RPMI8226 (cell line): ENCODE results near the gene UBQLN4.

Experiments used
- DNase-seq: peaks from one replicate; pipeline ENCODE4 v3.0.0-alpha.2; 2015

Gene UBQLN4

DNA sequence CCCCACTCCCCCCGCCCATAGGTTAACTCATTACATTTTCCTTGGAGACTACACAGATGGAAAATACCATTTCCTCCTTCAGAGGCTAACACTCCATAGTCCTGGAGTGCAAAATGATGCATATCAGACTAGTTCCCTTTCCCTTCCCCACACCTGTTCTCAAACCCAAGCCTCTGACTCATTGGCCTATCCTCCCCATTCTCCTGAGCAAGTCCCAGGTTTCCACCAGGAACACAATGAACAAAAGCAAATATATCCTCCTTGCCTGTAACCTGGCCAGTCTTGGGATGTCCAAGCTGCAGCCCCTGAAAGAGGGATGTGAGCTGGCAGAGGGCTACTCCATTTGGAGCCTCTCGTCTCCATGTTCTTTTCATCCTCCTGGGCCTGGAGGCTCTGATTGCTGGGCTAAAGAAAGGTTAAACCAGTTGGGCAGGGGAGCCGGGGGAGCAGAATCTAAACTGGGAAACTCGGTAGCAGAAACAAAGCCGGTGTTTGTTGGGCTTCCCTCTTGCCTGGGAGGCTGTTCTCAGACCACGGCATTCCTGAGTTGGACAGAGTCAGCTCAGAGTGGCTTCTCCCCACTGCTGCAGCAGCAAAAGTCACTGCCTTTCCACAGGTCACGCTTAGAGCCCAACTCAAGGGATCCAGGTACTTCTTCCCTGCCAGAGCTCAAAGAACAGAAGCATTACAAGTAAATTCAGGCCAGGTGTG lies 46.8 kb downstream of the UBQLN4 start:
- DNase-seq, result no peak

DNA sequence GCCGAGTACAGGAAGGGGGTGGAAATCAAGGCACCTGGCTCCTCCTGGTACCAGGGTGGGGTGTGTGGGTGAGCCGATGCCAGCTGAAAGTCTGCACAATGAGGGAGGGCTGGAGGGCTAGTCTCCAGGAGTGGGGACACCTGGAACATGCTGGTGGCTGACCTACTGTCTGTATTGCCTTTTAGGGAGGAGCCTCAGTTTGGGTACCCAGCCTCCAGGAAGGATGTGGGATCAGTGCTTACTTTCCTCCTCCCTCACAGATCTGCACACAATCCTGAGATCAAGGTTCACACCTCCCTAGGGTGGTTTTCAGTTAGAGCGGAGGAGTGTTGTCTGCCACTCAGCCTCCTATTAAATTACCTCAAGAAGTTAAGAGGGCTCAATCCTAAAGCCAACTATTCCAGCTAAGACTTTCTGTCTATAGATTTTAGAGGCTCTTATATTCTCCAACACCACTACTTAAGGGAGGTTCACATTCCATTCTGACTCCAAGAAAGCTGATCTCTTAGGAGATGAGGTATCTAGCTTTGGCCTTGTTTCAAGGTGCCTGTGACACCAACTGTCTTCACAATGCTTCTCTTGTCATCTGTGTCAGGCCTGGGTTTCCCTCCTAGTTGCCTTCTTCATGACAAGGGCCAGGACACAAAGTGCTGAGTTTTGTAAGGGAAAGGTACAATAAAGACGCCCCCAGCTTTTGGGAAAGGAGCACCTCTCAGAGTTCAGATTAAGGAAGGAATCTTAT lies 48.6 kb downstream of the UBQLN4 start:
- no peak for DNase-seq

DNA sequence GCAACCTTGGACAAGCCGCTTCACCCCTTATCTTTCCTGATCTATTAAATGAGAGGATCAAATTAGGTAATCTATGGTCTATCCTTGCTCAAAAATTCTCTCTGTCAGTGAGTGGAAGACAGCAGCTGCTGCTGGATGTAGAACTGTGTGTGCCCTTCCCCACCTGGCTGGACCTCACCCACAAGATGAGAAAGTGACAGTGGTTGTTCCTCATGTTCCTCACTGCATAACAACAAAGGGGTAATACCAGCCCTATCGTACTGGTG lies 49.7 kb downstream of the UBQLN4 start:
- no peak for DNase-seq

DNA sequence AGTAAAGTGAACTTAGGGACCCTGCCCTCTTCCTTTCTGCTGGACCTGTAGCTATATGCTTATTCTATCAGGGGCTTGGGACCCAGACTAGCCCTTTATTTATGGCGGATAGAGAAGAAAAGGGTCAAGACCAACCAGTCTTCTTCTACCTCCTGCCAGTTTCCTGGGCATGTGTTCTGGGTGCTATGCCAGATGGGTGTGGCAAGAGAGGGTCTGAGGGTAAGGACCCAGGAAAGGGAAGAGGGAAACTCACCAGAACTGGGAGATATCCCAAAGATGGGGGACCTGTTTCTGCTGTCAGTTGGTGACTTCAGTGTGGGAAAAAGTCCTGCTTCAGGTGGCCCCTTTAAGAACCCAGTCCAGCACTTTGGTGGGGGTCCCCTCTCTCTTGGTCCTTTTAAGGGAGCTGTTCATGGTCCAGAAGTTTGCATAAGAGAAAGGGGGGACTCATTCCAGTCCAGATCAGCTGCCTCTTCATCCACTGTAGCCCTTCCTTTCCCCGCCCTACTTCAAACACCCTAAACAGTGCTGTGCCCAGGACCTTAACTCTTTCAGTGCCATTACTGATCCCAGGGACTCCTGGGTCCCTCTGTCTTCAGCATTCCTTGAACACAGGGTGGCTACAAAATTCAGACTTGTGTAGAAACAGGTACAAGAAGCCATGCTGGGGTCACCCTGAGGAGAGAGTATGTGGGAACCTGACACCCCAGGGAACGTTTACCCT lies 51.2 kb downstream of the UBQLN4 start:
- DNase-seq, result no peak

DNA sequence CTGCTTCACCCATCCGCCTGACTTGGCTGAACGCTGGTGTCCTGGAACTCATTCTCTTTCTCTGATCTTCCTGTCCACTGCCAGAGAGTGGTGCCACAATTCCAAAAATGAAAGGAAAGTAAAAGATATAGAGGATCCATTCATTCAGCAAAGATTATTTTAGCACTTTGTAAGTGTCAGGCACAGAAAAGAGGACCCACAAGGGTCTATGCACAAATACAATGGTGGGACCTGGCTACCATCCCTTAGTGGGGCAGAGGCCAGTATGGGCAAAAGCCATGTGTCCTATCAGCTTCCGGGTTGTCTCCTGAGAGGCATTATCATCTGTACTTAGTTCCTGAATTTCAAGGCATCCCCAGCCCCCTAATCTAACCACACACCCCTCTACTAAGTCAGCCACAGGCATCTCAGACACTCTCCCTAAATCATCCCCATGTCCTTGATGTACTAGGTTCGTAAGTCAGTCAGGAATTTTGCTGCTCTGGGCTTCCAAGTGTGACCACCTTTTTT lies 51.9 kb downstream of the UBQLN4 start:
- DNase-seq, result no peak

DNA sequence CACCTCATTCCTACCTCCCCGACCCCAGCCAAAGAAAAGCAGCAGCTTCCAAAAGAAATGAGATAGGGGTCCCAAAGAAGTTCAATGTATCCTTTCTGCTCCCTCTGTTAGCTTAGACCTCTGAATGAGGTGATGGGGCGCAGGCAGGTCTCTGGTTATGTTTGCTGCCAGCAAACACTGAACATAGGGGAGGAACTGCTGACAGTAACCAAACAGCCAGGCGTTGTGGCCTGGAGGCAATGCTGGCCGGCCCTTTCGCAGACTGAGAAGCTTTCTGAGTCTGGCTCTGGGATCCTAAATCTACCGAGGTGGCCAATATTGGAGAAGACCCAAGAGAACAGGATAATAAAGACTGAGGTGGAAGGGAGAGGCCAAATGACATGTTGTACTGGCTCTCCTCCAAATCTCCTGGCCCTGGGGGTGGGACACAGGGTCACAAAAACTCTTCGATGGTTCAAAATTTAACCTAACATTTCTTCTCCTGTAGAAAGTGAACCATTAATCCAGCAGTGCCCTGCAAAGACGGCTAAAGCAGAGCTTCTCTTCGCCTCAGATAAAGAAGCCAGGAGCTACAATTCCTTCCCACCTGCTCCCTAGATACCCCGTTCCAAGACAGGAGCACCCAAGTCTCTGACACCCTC lies 52.5 kb downstream of the UBQLN4 start:
- DNase-seq, result no peak

DNA sequence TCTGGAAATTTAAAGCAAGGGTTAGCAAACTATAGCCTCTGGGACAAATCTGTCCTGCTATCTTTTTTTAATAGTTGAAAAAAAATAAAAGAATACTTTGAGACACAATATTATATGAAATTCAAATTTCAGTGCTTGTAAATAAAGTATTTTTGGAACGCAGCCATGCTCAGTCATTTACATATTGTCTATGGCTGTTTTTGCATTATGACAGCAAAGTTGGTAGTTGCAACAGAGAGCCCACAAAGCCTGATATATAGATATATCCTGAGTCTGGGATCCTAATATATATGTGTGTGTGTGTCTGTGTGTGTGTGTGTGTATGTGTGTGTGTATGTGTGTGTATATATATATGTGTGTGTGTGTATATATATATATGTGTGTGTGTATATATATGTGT lies 53.6 kb downstream of the UBQLN4 start:
- DNase-seq, result no peak

DNA sequence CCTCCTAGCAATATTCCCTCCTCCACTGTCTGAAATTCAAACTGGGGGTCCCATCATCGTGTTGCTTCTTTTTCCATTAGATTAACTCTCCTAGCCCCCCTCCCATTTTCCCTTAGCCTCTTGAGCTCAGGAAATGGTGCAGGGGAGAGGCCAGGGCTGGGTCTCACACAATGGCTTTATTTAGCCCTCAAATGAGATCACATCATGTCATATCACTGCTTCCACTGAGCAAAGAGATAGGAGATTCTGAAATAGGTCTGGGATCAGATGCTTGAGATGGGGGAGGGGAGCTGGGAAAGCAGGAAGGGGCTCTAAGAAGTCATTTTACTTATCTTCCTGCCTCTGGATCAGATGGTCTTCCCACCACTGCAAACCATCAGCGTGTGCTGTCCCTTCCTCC lies 57.4 kb downstream of the UBQLN4 start:
- DNase-seq, result no peak

DNA sequence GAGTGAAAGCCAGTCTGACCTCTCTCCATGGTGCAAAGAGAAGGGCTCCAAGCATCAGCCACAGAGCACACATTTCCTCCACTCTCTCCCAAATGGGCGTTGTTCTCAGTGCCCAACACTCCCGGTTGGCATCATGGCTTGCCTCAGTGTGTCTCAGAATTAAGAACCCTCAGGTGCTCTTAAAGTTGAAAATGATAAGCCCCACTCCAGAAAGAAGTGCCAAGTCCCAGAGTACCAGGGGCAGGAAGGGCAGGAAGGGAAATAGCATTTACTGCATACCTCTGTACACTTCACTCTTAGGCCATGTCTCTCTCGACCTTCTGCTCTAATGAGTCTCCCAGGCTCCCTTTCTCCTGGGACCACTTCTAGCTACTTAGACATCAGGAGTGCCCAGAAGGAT lies 60.0 kb downstream of the UBQLN4 start:
- DNase-seq, result no peak

DNA sequence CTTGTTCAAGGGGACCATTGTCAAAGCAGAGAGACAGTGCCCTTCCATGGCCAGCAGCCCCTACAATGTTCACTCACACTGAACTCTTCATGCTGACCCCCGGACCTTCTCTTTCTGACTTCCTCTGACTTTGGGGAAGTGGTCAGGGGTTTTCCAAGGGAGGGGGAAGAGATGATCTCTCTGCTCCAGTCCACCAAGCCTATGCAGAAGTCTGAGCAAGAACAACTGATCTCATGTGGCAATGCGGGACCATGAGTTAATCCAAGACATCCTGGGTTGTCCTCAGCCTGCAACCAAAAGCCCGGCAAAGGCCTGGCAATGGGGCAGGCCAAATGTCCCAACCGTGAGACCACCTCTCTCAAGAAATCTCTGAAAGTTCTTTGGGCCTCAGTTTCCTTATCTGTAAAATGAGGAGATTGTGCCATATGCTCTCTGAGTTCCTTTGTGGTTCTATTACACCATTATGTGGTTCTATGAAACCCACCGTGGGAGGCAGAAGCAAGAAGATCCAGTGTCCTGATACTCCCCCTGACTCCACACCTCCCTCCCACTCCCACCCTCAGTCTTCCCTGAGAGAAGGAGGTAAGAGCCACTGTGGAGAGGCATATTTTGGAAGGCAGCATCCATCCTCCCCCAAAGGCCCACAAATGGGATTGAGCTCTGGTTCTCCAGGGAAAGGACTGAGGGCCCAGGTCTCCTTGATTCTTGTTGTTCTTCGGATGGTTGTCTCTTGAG lies 63.4 kb downstream of the UBQLN4 start:
- DNase-seq, result no peak

DNA sequence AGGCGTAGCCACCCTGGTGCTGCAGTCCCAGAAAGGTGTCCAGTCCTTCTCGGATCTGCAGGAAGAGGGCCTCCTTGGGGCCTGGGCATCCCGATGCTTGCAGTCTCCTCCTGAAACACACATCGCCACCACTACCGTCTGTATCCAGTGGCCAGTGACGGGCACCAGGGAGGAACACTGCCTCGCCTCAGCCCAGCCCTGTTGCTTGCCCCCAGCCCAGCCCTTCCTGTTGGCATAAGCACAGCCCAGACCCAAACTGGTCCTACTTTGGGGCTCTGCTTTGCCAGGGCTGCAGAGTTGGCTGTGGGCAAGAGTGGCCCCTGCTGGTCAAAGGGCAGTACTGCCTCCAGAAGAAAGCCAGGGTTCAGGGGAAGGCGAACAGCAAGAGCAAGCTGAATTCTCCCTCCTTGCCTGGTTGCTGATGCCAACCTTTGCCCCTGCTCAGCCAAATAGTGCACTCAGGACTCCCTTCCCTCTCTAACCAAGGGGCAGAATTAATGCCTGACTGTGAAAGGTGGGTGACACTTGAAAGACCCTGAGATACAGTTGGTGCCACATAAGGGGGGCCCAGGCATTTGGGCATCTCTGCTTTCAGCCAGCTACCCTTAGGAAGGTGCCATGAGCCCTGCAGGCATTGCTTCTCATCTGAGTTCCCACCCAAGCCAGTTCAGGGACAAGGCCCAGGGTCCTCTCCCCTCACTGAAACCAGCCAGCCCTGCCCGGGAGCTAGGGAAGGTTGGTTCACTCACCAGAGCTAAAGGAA lies 64.2 kb downstream of the UBQLN4 start:
- DNase-seq, result peak; percentile 81
